Thoracic aorta (tissue), 2 donors: ENCODE measurements around the gene KRTAP19-3. TPM values are rescaled to one million over a fixed set of nuclear protein-coding genes. Genes with fewer than 3 reads are reported as not detected.

ENCODE experiments used
- ATAC-seq: fragments of 150-250 bp; one replicate; pipeline ENCODE4 v1.8.0; 2017; ENCODE audit warnings: low read depth; ENCODE audit not compliant: insufficient number of reproducible peaks, low FRiP score
- DNase-seq: peaks from one replicate; pipeline ENCODE4 v3.0.0-alpha.2; 2020; ENCODE audit warnings: low spot score
- H3K27ac ChIP-seq, 2 donors: fragments of 200-600 bp; sonication (generic); 1 replicate in 1 of 2; 2 replicates in 1 of 2; pipeline ENCODE4 v1.5.1; 2016; ENCODE audit warnings: mild to moderate bottlenecking in 2 of 2, moderate library complexity in 2 of 2
- H3K27me3 ChIP-seq: fragments of 200-600 bp; sonication (generic); replicated peaks from 2 replicates; pipeline ENCODE4 v1.6.0; 2016; ENCODE audit warnings: mild to moderate bottlenecking; ENCODE audit not compliant: insufficient read depth
- H3K36me3 ChIP-seq: fragments of 200-600 bp; sonication (generic); one replicate; pipeline ENCODE4 v1.5.1; 2016
- H3K4me1 ChIP-seq, 2 donors: fragments of 200-600 bp; sonication (generic); 1 replicate in 1 of 2; 2 replicates in 1 of 2; pipeline versions ENCODE4 v1.5.1 to v1.6.0; 2016; ENCODE audit warnings: low read depth in 2 of 2, mild to moderate bottlenecking in 1 of 2; ENCODE audit not compliant: control insufficient read depth in 1 of 2
- H3K4me3 ChIP-seq: fragments of 200-600 bp; sonication (generic); 2 replicates; pipeline ENCODE4 v1.5.1; 2016; ENCODE audit warnings: mild to moderate bottlenecking
- H3K9me3 ChIP-seq: fragments of 200-600 bp; sonication (generic); 2 replicates; pipeline ENCODE4 v1.5.1; 2016
- total RNA-seq, 2 donors: library from RNA; depleted of rRNA; stranded (reverse); fragments of >200 nt; gene quantifications; one replicate each; pipeline versions ENCODE4 v1.1.0 to v1.2.3, GENCODE V29; 2016
- TF ChIP-seq, protein P1 (sequence below): fragments of 200-600 bp; sonication (generic); IDR thresholded peaks from one replicate; pipeline ENCODE4 v1.5.1; 2019; ENCODE audit warnings: antibody characterized with exemption

The KRTAP19-3 gene
- total RNA-seq, 2 donors from 2014 or later, result not detected

DNA sequence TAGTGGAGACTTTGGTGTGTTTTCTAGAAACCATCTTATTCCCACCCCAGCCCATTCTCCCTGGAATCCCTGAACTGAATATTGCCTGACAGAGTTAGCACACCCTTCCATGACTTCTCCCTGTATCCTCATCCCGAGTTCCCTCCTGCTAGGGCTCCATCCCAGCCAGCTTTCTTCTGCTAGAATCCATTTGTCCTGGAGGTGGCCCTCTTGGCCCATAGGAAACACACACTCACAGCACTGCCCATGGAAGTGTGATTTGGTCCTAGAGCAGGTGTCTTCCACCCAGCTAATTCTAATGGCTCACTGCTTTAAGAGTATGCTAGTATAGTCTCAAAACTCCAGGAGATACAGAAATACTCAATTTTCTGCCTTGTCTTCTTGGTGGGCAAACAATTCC lies 47.6 kb downstream of the KRTAP19-3 start:
- no peak for ATAC-seq
- Histone ChIP-seq H3K4me1 (no peaks in the 10 kb centered on the region), H3K9me3 (no peaks in the 10 kb centered on the region), H3K27me3 (no peaks in the 10 kb centered on the region), H3K36me3 (no peaks in the 10 kb centered on the region), H3K27ac (no peak overlapping the region), H3K4me3 (no peak overlapping the region)
- DNase-seq, result no peak
- TF ChIP-seq, protein P1, sequence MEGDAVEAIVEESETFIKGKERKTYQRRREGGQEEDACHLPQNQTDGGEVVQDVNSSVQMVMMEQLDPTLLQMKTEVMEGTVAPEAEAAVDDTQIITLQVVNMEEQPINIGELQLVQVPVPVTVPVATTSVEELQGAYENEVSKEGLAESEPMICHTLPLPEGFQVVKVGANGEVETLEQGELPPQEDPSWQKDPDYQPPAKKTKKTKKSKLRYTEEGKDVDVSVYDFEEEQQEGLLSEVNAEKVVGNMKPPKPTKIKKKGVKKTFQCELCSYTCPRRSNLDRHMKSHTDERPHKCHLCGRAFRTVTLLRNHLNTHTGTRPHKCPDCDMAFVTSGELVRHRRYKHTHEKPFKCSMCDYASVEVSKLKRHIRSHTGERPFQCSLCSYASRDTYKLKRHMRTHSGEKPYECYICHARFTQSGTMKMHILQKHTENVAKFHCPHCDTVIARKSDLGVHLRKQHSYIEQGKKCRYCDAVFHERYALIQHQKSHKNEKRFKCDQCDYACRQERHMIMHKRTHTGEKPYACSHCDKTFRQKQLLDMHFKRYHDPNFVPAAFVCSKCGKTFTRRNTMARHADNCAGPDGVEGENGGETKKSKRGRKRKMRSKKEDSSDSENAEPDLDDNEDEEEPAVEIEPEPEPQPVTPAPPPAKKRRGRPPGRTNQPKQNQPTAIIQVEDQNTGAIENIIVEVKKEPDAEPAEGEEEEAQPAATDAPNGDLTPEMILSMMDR, result no peak

GRCh38 chr21:30443226-30443625 lies 48.6 kb downstream of the KRTAP19-3 start:
- TF ChIP-seq, protein P1, result no peak
- Histone ChIP-seq H3K27ac (no peak overlapping the region), H3K4me3 (no peak overlapping the region), H3K27me3 (no peaks in the 10 kb centered on the region), H3K4me1 (no peaks in the 10 kb centered on the region), H3K9me3 (no peaks in the 10 kb centered on the region), H3K36me3 (no peaks in the 10 kb centered on the region)
- DNase-seq (no peak), ATAC-seq (no peak)

Other genes with a start within 250 kb of the KRTAP19-3 start
- not detected for gene KRTAP24-1, start 209.1 kb downstream of the KRTAP19-3 start, total RNA-seq
- not detected for gene KRTAP25-1, start 202.5 kb downstream of the KRTAP19-3 start, total RNA-seq
- not detected for gene KRTAP26-1, start 171.7 kb downstream of the KRTAP19-3 start, total RNA-seq
- gene KRTAP27-1, start 154.3 kb downstream of the KRTAP19-3 start, total RNA-seq, result not detected
- gene KRTAP23-1, start 143.4 kb downstream of the KRTAP19-3 start, total RNA-seq, result not detected
- gene KRTAP13-2, start 119.7 kb downstream of the KRTAP19-3 start, total RNA-seq, result not detected
- gene KRTAP13-1, start 96.0 kb downstream of the KRTAP19-3 start, total RNA-seq, result not detected
- not detected for gene KRTAP13-3, start 66.1 kb downstream of the KRTAP19-3 start, total RNA-seq
- gene KRTAP13-4, start 61.8 kb downstream of the KRTAP19-3 start, total RNA-seq, result not detected
- gene KRTAP15-1, start 51.7 kb downstream of the KRTAP19-3 start, total RNA-seq, result not detected
- gene KRTAP19-1, start 11.6 kb downstream of the KRTAP19-3 start, total RNA-seq, result not detected
- not detected for gene KRTAP19-2, start 4.6 kb downstream of the KRTAP19-3 start, total RNA-seq
- gene KRTAP19-4, start 5.2 kb upstream of the KRTAP19-3 start, total RNA-seq, result not detected
- gene KRTAP19-5, start 10.1 kb upstream of the KRTAP19-3 start, total RNA-seq, result not detected
- gene KRTAP19-6, start 49.9 kb upstream of the KRTAP19-3 start, total RNA-seq, result not detected
- not detected for gene KRTAP19-7, start 69.3 kb upstream of the KRTAP19-3 start, total RNA-seq
- gene KRTAP22-2, start 98.4 kb upstream of the KRTAP19-3 start, total RNA-seq, result not detected
- gene KRTAP6-3, start 100.4 kb upstream of the KRTAP19-3 start, total RNA-seq, result not detected
- gene KRTAP6-2, start 106.9 kb upstream of the KRTAP19-3 start, total RNA-seq, result not detected
- not detected for gene KRTAP22-1, start 109.1 kb upstream of the KRTAP19-3 start, total RNA-seq
- not detected for gene KRTAP6-1, start 121.9 kb upstream of the KRTAP19-3 start, total RNA-seq
- not detected for gene KRTAP20-1, start 124.4 kb upstream of the KRTAP19-3 start, total RNA-seq
- gene KRTAP20-4, start 128.6 kb upstream of the KRTAP19-3 start, total RNA-seq, result not detected
- not detected for gene KRTAP20-2, start 143.2 kb upstream of the KRTAP19-3 start, total RNA-seq
- not detected for gene KRTAP20-3, start 150.9 kb upstream of the KRTAP19-3 start, total RNA-seq
- gene KRTAP21-3, start 226.8 kb upstream of the KRTAP19-3 start, total RNA-seq, result not detected